Stimulated activated CD8-positive, alpha-beta memory T cell treated with anti-CD3 and anti-CD28 coated beads, Interleukin-7, amount 100 ng/mL, for 24 hours (primary cell): ENCODE measurements around the gene FAM50B.

Source experiments
- DNase-seq: peaks from one replicate; pipeline ENCODE4 v3.0.0-alpha.2; 2020; ENCODE audit warnings: low read depth

The FAM50B gene, protein sequence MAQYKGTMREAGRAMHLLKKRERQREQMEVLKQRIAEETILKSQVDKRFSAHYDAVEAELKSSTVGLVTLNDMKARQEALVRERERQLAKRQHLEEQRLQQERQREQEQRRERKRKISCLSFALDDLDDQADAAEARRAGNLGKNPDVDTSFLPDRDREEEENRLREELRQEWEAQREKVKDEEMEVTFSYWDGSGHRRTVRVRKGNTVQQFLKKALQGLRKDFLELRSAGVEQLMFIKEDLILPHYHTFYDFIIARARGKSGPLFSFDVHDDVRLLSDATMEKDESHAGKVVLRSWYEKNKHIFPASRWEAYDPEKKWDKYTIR

DNA sequence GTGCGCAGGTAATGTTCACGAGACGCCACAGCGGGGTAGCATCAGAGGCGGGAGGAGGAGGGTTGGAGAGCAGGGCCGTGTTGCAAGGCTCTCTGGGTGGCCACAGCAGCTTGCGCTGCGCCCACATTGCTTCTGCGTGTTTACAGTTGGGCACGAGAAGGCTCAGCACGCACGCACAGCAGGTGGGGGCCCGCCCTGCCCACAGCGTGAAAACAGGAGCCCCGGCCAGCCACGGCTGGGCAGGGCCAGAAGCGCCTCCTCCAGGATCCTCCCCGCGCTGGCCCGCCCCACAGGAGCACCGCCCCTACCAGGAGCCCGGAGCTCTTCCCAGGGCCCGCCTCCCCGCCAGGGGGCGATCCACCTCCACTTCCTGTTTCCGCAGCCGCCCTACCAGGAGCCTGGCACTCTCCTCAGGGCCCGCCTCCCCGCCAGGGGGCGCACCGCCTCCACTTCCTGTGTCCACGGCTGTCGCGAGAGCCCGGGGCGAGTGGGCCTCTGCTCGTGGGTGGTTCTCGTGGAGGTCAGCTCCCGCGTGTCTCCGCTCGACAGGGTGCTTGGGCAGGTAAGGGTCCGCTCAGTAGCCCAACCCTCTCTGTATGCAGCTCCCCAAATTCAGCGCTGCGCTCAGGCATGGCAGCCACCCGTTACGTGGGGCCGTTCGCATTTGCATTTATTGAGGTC is at the start of gene FAM50B:
FAM50B (plus strand) TSS at position 449 of the 681 bp plus-strand sequence. CDS start 439 bp downstream, outside the sequence.
- DNase-seq, result peak; percentile 81

DNA sequence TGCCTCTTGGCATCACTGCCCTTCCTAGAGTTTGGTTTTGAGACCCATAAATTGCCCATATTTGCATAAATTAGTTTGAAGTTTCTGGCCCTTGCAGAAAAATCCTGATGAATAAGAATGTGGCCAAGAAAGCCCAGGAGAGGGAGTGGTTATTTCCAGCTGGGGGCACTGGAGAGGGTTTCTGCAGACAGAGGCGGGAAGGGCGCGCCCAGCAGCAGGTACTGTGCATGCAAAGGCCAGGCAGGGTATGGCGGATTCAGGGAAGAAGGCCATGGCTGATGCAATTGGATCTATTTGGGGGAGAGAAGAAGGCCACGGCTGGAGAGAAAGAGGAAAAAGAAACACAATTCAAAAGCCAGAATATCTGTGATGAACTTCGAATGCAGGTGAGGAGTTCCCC is 49.5 kb upstream of the FAM50B start:
- no peak for DNase-seq

DNA sequence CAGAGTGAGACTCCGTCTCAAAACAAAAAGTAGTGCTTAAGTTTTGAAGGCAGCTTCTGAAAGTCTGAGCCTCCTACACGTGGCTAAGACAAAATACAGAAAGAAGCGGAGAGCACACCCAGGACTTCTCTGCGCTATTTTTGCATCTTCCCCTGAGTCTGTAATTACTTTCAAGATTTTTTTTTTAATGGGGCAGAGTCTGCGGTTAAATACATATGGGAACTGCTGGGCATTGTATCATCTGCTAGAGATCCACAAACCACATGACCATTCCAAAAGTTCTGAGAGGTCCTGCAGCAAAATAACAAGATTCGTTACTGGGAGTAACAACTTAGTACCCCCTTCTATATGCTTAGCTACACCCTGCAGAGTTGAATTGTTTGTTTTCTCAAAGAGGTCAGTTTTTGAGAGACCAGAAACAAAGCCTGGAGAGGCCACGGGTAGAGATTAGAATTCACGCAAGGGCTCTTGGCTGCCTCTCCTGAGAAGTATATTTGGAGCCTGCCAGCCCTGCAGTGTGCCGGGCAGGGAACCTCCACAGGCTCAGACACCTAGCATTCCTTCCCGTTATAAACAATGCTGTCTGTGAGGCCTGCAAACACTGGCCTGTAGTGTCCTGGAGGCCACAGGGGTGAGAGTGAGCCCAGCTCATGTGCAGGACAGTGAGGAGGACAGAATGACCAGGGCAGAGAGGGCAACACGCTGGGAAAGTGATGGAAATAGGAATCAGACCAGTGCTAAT is 48.2 kb upstream of the FAM50B start:
- DNase-seq, result no peak

DNA sequence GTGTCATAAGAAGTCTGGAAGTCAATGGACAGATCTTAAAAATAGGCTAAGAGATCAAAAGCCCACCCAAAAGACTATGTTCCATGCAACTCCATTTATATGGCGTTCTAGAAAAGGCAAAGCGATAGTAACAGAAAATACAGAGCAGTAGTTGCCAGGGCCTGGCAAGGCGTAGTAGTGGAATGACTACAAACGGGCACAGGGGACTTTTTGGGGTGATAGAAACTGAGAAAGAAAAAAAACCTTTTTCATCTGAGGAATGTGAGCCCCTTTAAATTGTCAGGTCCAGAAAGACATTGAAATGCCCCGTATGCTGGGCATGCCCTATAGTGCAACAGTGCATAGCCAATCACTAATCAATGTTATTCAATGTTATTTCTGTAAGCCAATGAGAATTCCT is 47.2 kb upstream of the FAM50B start:
- no peak for DNase-seq

DNA sequence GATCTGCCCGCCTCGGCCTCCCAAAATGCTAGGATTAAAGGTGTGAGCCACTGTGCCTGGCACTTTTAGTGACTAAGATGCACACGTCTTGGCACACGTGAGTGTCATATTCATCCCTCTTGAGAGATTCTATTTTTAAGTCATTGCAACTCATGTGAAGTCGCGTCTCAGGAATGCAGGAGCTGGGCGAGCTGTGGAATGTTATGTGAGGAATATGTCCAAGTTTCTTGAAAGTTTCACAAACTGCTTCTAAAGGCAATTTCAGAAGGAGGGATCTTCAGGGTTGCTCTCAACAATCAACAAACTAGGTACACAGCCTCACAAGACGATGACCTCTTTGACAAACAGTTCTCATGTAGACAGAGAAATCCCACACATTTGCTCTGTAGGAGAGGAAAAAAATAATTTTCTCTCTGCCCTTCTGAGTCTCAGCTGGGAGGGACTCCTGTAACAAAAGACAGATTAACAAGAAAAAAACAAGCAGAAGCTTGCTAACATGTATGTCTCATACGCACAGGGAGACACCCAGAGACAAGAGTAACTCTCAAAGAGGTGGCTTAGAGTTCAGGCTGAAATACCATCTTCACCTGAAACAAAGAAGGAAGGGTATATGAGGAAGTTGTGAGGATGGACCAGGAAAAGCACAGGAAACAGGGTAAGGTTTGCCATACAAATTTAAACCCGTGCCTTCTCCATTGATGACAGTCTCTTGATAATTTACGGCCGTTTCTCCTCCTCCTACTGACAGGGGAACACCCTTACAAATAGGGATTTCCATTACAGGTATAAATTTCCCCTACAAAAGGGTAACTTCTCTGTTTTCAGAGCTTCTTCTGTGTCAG is 45.3 kb upstream of the FAM50B start:
- DNase-seq, result no peak

DNA sequence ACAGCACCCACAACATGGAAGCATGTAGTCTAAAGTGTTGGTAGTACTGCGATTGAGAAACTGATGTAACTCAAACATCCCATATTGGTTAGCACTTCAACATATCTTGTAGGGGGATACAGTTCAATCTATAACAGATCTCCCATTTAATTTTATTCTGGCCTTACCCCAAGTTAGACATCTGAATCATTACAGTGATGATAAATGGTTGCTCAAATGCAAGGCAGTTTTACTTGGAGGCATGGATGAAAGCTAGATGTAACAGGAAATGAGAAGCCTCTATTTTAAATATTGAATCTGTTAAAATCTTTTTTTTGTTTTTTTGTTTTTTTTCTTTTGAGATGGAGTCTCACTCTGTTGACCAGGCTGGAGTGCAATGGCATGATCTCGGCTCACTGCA is 44.2 kb upstream of the FAM50B start:
- DNase-seq, result no peak

DNA sequence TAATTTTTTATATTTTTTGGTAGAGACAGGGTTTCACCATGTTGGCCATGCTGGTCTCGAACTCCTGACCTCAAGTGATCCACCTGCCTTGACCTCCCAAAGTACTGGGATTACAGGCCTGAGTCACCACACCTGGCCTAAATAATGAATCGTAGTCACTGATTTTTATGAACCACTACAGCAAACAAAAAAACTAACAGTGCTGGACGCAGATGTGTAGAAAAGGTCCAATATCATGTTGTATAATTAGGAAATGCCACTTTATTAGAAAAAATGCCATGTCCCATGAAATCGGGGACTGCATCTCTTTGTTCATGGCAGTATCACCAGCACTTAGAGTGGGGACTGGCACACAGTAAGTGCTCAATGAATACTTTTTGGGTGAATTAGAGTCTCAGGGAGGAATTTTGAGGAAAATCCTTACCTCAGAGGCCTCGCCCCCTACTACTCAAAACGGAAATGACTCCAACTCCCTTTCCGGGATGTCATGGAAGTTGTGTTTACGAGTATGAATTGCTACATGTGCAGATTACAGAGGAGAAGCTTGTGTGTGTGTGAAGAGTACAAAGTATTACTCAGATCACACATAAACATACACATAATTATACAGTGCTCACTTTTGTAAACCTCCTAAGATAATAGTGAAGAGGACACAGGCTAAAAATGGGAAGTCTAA is 43.6 kb upstream of the FAM50B start:
- no peak for DNase-seq

DNA sequence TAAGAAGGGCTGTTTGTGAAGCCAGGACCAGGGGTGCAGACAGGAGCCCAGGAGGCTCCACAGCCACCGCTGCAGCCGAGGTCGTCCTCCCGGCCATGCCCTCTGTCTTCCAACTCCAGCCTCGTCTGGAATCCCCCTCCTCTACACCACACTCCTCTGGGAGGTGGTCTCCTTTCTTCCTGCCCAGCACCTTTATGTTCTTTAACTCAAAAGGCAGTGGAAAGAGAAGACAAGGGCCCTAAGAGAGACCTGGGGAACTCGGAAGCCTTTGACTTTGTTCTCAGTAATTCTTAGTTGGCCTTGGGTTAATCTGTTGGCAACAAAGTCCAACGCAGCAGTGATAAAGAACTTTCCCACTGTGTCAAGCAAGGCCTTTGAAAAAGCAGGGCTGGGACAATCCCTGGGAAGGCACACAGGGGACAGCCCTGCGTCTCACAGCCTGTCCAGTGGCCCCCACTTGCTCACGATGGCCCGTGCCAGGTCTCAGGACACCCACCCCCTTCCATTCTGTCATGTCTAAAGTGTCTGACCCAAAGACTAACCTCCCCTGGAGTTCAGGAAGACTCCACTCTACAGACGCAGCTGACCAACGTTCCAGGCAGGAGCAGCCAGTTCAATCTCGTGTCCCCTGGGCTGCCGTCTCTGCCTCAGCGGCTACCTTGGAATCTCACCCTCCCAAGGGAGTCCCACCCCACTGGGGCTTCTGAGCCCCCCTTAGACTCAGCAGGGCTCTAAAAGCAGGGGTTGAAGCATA is 42.8 kb upstream of the FAM50B start:
- no peak for DNase-seq

DNA sequence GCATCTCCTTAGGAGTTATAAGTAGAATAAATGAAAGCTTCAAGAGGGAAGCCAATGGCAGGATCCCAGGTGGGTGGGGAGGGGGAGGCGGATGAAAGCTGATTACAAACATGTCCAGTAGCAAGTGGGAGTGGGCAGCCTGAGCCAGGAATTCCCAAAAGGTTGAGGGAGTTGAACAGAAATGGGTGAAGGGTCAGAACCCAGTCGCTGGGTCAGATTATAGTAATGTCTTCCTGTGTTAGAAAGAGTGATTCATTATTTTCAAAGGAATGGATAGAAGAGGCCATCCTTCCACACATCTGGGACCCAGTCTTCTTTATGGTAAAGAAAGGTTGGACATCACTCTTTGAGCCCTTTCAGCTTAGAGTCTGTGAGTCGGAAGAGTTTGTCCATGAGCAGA is 41.0 kb upstream of the FAM50B start:
- no peak for DNase-seq

DNA sequence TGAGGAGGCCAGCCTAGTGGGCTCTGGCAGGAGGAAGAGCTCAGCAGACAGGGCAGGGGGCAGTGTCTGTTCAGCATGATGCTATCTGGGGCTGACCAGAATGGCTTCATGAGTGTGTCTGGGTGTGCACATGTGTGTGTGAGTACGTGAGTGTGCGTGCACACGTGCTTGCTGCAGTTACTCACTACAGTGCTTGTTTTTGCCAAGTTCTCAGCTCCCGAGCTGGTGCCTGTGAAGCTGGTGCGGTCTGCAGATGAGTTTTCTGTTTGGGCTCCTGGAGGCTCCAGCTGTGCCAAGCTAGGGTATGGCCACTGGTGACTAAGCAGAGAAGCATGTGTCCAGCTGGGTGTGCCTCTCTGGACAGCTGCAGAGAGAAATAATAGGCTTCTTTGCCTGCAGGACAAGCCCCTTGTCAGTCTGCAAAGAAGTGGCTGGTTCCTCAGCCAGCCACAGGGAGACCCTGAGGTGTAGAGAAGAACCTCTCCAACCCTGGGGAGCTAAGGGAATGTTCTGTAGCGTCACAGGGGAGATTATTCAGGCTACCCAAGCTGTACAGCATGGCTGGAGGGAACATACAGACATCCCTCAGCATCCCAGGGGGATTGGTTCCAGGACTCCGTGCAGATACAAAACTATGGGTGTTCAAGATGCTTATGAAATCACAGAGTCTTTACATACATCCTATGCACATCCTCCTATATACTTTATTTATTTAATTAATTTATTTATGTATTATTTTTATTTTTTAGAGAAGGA is 40.2 kb upstream of the FAM50B start:
- DNase-seq, result no peak

DNA sequence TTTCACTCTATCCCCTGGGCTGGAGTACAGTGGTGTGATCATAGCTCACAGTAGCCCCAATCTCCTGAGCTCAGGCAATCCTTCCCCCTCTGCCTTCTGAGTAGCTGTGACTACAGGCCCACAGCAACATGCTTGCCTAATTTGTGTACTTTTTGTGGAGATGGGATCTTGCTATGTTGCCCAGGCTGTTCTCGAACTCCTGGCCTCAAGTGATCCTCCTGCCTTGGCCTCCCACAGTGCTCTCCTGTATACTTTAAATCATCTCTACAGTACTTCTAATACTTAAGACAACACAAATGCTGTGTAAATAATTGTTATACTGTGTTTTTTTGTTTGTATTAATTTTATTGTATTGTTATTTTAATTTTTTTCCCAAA is 39.7 kb upstream of the FAM50B start:
- DNase-seq, result no peak

DNA sequence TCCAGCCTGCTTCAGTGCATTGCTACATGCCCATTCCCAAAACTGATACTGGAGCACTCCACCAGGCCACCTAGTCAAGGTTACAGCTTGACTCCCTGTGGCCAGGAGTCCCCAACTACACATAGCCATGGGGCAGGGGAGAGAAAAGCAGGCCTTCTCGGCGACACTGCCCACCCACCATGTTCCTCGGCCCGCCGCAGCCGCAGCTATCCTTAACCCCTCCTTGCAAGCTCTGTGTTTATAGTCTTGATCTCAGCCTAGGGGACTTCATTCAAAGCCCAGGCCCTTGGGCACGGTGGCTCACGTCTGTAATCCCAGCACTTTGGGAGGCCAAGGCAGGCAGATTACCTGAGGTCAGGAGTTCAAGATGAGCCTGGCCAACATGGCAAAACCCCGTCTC is 39.2 kb upstream of the FAM50B start:
- DNase-seq, result no peak

DNA sequence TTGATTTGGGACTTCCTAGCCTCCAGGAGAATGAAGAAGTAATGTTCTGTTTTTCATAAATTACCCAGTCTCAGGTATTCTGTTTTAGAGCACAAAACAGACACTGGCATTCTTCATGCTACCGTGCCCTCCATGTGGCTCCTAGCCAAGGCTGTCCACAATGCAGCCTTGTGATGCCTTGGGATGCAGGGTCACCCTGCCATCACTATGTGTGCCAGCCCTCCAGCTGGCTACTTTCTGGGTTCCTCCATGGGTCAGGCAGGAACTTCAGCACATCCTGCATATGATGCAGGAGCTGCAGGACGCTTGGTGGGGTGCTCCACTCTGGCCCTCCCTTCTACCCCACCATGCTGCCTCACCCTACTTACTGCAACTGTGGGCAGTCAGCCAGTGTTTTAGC is 38.0 kb upstream of the FAM50B start:
- no peak for DNase-seq

DNA sequence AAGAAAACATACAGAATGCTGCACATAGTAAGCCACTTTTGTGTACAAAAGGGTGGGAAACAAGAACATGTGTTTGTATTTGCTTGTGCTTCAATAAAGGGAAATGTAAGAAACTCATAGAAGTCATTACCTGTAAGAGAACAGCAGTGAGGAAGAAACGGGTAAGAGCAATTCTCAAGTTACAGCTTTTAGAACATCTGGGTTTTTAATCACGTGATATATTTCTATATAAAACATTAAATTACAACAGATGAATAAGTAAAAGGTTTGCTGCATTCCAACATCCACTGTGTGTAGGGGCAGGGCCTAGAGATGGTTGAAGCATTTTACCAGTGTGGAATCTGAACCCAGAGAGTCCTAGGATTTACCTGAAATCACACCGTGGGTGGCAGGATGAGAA is 36.6 kb upstream of the FAM50B start:
- no peak for DNase-seq

DNA sequence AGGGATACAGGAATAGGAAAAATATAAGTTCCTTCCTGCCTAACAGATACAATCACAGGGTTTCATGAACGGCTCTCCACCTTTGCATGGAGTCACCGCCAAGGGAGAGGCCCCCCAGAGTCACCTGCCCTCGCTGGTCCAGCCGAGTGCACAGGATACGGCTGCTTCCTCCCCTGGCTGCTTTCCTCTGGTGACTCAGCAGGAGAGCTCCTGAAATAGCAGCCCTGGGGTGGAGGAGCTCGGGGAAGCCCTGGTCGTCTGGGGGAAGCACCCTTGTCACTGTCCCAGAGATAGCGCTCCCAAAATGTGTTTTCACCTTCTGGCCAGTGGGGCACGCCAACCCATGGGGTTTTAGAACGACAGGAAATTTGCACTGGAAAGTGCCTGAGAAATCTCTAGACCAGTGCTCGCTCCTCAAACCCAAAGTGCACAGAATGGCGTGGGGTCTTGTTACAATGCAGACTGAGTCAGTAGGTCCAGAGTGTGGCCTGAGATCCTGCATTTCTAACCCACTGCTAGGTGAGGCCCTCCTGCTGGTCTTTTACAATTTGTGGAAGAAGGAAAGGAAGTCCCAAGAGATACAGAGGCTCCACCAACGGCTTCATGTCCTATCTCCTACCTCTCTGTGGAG is 35.9 kb upstream of the FAM50B start:
- no peak for DNase-seq

DNA sequence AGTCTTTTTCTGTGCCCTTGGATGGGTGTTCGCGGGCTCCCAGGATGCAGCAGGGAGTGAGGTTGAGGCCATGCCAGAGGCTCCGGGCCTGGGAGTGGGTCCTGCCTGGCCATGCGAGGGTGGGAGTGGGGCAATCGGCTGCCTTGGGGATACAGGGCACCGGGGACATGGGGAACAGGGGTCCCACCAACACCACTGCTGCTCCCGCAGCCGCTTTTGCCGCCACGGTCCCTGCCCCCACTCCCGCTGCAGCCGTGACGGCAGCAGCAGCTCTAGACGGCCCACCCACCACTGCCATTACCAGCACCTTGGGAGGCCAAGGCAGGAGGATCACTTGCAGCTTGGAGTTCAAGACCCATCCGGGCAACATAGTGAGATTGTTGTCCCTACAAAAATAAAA is 35.3 kb upstream of the FAM50B start:
- DNase-seq, result no peak

DNA sequence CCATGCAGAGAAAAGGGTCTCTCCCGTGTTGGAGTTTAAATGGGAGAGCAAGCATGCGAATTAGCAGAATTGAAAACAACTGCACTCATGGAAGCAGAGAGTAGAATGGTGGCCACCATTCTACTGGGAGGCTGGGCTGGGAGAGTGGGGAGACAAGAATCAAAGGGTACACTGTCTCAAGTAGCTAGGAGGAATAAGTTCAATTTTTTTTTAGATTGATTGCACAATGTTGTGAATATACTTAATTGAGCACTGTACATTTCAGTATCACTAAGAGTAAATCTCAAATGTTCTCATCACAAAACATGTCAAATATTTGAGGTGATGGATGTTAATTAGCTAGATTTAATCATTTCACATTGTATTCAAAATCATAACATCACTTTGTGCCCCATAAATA is 34.6 kb upstream of the FAM50B start:
- no peak for DNase-seq

DNA sequence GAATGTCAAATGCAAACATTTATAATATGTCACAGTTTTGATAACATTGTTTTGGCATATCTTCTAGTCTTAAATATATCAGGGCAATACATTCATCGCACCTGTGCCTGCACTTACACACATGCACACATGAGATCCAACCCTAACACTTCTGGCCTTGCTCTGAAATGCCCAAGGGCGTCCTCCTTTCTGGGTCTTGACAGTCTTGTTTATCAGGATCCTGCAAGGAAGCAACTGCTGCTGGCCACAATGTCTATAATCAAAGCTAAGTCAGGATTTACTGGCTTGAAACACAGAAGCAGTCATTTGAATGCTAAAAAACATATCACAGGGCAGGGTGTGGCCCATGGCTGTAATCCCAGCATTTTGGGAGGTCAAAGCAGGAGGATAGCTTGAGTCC is 32.9 kb upstream of the FAM50B start:
- DNase-seq, result no peak

DNA sequence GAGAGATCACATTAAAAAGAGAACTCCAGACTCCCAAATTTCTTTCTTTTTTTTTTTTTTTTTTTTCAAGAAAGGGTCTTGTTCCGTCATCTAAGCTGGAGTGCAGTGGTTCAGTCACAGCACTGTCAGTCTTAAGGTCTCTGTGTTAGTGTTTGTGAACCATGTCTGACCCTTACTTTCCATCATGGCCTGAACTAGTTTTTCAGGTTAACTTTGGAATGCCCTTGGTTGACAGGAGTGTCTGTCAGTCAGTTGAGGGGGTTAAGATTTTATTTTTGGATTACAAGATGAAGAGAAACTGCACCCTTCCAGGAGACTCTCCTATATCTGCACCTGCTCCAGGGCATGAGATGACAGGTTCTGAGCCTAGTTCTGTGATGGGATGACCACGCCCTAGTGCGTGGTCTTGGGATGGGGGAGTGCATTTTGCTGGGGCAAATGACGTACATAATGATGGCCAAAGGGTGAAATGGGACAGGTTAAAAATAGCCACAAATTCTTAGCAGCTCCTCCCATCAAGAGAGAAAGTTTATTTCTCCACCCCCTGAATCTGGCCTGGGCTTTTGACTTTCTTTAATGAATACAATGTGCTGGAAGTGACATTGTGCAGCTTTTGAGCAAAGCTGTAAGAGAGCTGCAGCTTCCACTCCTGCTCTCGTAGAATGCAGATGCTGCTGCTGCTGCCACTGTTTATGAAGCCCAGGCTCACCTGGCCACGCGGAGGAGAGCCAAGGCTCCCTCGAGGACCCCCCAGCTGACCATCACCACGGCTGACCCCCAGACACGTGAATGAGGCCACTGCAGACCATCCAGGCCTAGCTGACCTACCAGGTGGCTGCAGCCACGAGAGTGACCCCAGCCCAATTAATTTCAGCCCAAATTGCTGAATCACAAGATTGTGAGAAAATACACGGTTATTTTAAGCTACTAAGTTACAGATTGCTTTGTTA is 29.7 kb upstream of the FAM50B start:
- DNase-seq, result no peak
